ENCODE data around the gene OGFR.
"Not testable (repeated sequence)": the region's sequence is repeated elsewhere in the genome, so short reads cannot be mapped to it uniquely, and the experiment has no call there.

Gene OGFR

DNA sequence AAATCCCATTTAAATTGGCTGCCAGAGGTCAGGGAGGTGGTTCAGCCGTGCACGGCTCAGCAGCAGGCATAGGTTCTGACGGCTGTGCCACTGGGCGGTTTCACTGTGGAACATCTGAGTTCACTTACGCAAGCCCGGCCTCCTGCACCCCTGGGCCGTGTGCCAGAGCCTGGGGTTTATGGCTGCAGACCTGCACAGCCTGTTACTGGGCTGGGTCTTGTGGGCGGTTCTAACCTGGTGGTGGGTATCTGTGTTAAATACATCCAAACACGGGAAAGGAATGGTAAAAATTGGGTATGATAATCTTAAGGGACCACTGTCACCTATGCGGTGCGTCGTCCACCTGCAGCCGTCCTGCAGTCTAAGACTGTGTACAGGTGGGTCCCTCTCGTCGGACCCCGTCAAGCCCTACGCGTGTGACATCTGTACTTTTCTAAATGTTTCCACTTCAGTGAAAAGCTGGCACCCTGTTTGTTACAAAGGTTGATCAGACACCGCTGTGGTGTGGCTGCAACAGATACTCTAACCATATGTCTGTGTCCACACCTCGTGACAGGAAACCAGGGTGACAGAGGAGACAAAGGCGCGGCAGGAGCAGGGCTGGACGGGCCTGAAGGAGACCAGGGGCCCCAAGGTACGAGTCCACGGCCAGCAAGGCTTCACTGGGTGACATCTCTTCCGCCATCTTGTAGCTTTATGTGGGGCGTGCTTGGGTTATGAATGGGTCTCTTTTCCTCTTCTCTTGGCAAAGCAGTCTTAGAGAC, 33.7 kb downstream of the OGFR start:
- DNase-seq (ENCODE audit: low read depth in 2 of 2): no peak

DNA sequence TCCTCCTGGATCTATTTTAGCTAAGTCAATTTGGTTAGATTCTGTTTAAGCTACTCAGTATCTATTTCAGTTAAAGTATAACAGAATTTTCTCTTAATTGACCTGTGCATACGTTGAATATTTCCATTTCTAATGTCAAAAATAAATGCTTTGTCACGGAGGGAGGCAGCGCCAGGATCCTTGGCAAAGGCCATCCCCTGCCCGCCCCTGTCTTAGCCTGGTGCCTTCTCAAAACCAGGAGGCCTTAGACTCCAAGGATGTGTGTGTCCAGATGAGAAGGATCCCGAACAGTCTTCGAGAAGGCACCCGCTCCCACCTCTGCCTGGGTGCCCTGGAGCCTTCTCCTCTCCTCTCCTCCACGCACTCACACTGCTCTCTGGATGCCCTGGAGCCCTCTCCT, 34.6 kb downstream of the OGFR start:
- no peak for DNase-seq (ENCODE audit: low read depth in 2 of 2)

DNA sequence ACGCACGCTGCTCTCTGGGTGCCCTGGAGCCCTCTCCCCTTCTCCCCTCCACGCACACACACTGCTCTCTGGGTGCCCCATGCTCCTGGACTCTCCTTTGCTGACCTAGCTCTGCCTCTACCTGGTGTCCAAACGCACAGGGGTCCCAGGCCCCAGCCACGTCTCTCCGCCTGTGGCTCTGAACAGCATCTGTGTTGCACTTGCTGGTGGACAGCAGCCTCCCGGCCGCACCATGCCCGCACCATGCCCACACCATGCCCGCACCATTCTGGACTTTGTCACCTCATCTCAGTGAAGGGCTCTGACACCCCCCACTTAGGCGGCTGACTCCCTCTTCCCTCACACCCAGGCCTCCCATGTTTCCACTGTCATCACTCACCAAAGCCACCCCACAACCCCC, 35.2 kb downstream of the OGFR start:
- DNase-seq (ENCODE audit: low read depth in 2 of 2): no peak

DNA sequence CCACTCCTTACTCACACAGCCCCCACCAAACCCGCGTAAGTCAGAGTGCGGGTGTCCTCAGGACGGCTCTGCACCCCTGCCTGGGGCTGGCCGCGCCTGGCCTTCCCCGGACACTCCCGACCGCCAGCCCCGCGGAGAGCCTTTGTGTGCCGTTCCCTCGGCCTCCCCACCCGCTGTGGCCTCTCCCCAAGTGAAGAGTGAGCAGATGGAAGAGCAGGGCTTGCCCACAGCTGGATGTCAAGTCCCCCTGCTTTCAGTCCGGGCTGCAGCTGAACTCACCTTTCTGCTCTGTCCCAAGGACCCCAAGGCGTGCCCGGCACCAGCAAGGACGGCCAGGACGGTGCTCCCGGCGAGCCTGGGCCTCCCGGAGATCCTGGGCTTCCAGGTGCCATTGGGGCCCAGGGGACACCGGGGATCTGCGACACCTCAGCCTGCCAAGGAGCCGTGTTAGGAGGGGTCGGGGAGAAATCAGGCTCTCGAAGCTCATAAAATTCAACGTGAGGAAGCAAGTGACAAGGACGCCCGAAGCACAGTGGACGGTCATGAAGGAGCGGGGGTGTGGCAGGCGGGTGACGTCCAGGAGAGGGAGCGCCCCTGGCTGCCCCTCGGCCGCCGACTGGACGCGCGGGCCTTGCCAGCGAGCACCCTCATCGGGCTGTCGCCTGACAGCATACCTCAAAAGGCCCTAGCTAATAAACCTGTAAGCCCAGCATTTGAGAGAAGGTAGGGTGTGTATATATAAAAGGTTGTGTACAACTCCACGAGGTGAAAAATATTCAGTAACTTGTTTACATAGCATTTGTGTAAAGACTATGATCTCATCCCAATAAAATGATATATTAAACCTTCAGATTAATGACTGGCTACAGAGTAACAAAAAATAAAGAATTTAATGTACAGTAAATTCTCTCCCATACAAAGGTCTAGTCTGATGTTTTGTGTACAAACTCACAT, 35.9 kb downstream of the OGFR start:
- DNase-seq (ENCODE audit: low read depth in 2 of 2): no peak

DNA sequence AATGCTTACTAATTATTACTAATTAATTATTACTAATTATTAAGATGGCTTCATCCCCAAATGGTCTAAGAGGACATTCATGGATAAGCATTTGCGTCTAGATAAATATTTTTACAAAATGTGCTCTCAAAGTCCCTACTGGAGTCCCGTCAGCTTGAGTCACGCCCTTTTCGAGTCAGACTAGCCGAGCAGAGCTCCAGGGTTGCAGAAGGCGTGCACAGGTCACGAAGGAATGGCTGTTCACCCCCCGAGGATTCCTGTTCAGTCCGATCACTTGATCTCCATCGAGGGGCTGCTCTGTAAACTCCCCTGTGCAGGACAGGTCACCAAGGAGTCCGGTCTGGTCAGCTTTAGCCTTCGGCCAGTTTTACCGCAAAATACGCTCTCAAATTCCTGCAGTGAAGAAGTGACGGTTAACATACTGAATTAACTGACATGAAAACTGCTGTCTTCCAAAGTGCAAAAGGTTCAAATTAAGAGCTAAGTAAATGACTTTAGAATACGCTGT, 37.1 kb downstream of the OGFR start:
- no peak for DNase-seq (ENCODE audit: low read depth in 2 of 2)

DNA sequence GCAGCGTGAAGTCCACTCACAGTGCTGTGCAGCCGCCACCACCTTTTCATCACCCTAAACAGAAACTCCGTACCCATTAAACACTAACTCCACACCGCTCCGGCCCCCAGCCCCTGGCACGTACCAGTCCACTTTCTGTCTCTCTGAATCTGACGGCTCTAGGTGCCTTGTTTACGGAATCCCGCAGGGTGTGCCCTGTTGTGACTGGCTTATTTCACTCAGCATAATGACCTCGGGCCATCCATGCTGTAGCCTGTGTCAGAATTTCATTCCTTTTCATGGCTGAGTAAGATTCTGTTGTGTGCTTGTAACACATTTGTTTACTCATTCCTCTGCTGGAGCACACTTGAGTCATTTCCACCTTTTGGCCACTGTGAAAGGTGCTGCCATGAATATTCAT, 39.0 kb downstream of the OGFR start:
- no peak for DNase-seq (ENCODE audit: low read depth in 2 of 2)

DNA sequence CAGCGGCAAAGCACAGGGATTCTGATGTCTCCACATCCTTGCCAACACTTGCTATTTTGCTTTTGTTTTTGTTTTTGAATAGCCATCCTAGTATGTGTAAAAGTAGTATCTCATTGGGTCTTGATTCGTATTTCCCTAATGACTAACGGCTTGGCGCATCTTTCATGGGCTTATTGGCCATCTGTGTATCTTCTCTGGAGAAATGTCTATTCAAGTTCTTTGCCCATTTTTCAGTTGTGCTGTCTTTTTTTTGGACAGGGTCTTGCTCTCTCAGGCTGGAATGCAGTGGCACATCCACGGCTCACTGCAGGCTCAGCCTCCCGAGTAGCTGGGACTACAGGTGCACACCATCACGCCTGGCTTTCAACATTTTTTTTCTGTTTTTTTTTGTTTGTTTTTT, 39.5 kb downstream of the OGFR start:
- no peak for DNase-seq (ENCODE audit: low read depth in 2 of 2)

DNA sequence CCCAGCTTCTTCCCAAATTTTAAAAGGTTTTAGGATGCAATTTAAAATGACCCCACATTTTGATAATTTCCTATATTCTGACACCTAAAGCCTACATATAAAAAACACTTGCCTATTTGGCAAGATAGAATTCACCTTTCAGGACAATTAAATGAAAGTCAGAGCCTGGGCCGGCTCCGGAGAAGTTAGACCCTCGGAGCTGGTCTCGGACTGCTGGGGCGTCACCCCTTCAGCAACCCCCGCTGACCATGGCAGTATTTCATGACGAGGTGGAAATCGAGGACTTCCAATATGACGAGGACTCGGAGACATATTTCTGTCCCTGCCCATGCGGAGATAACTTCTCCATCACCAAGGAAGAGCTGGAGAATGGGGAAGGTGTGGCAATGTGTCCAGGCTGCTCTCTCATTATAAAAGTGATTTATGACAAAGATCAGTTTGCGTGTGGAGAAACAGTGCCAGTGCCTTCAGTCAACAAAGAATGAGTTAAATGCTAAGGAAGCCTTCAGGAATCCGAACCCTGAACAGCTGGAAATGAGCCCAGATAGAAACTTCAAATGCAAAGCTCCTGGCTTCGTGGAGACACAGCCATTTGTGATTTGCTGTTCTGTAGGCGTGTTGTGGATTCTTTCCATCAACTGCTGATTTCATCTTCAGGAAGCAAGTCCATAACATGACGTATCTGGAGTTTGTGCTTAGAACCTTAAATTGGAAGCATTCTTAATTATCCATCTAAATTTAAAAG, 41.0 kb downstream of the OGFR start:
- DNase-seq (ENCODE audit: low read depth in 2 of 2): no peak

DNA sequence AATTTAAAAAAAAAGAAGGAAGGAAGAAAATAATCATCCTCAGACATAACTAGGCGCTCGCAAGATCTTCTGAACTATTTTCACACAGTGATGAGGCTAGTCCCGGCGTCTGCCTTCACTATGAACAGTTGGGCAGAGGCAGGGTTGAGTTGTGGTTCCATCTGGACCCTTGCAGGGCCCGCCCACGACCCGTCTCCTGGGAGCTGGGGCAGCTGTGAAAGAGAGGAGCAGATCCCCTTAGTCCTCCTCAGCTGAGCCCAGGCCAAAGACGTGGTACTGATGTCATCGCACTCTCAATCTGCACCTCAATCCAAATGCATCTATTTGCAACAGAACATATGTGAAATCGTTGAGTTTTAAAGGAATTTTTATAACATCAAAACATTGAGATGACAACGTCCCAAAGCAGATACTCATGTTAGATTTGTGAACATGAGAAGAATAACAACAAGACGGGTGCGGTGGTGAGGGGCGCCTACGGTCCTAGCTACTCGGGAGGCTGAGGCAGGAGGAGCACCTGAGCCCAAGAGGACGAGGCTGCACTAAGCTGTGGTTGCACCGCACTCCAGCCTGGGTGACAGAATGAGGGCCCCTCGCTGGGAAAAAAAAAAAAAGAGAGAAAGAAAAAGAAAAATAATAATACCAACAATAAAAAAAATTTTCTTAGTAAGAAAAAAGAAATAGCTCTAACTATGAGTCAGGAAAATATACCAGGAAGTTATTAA, 41.7 kb downstream of the OGFR start:
- no peak for DNase-seq (ENCODE audit: low read depth in 2 of 2)

DNA sequence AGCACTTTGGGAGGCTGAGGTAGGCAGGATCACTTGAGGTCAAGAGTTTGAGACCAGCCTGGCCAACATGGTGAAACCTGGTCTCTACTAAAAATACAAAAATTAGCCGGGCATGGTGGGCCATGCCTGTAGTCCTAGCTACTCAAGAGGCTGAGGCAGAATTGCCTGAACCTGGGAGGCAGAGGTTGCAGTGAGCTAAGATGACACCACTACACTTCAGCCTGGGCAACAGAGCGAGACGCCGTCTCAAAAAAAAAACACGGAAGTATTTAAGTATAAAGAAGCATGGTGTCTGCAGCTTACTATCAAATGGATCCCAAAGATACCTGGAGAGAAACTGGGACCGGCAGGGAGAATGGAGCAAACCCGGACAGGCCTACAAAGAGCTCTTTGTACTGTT, 44.3 kb downstream of the OGFR start:
- DNase-seq (ENCODE audit: low read depth in 2 of 2): not testable (repeated sequence)

DNA sequence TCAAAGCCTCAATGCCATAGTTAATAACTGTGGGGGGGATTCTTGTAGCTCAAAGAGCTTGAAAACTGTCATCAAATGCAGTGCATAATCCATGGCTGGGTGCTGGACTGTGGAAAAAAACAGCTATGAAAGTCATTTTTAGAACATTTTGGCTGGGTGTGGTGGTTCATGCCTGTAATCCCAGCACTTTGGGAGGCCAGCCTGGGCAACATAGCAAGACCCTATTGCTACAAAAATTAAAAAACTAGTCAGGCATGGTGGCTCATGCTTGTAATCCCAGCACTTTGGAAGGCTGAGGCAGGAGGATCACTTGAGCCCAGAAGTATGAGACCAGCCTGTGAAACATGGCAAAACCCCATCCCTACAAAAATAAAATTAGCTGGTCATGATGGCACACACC, 44.8 kb downstream of the OGFR start:
- no peak for DNase-seq (ENCODE audit: low read depth in 2 of 2)

DNA sequence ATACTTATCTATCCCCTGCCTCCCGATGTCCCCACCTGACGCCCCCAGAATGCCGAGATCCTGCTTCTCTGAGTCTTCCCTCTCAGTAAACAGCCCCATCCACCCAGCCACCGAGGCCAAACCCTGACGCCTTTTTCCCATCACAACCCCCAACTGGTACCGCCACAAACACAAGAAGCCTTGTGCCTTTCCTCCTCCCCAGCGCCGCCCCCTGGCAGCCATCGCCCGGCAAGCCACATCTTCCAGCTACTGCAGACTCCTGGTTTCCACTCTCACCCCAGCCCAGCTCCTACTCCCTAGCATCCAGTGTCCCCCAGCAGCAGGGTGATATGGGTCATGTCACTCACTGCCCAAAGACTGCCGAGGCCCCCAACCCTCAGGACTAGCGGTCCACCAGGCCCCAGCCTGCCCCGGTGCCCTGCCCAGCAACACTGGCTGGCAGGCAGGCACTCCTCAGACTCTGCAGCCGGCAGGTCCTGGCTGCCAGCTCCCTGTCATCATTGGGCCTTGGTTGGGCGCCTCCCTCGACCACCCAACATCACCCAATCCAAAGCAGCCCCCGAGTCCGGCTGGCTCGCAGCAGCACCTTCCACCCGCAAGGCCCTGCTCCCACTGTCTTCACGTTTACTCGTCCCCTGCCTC, 45.8 kb downstream of the OGFR start:
- no peak for DNase-seq (ENCODE audit: low read depth in 2 of 2)

DNA sequence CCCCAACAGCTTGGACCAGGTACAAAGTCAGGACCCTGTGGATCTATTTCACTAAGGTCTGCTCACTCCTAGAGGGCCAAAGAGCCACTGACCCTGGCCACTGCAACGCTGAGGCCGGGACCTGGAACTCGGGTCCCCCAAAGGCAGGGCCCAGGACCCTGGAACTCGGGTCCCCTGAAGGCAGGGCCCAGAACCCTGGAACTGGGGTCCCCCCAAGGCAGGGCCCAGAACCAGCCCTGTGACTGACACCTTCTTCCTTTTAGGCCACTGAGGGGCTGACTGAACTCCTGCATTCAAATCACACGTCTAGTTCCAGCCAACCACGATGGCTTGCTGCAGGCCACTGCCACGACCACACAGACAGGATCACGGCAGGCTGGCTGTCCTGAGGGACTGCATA, 47.6 kb downstream of the OGFR start:
- no peak for DNase-seq (ENCODE audit: low read depth in 2 of 2)

DNA sequence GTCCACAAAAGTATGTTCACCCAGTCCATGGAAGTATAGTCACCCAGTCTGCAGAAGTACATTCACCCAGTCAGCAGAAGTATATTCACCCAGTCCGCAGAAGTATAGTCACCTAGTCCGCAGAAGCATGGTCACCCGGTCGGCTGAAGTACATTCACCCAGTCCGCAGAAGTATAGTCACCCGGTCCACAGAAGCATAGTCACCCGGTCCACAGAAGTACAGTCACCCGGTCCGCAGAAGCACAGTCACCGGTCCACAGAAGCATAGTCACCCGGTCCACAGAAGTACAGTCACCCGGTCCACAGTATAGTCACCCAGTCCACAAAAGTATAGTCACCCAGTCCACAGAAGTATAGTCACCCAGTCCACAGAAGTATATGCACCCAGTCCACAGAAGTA, 48.2 kb downstream of the OGFR start:
- DNase-seq (ENCODE audit: low read depth in 2 of 2): no peak

DNA sequence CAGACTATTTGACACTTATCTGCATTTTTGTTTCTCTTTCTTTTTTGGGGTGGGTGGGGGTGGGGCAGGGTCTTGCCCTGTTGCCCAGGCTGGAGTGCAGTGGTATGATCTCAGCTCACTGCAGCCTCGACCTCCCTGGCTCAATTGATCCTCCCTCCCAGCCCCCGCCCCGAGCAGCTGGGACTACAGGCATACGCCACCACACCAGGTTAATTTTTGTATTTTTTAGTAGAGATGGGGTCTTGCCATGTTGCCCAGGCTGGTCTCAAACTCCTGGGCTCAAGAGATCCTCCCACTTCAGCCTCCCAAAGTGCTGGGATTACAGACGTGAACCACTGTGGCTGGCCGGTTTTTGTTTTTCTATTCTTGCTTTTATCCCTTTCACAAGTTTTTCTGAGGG, 48.7 kb downstream of the OGFR start:
- not testable (repeated sequence) for DNase-seq (ENCODE audit: low read depth in 2 of 2)

DNA sequence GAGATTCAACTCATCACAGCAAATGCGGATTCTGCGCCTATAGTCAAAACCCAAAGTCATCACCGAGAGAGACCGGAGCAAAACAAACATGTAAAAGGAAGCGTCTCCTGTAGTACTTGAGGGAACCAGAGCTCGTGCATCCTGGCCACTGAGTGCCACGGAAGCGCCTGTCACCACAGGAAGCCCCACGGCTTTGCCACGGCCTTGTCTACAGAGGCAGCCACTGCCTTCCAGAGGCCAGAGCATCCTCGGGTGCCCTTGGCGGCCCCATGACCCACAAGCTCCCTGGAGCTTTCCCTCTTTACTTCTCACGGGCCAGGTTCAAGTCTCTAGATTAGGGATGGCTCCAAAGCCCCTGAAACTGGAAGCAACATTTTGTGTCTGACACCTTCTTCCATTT, 49.5 kb downstream of the OGFR start:
- no peak for DNase-seq (ENCODE audit: low read depth in 2 of 2)

DNA sequence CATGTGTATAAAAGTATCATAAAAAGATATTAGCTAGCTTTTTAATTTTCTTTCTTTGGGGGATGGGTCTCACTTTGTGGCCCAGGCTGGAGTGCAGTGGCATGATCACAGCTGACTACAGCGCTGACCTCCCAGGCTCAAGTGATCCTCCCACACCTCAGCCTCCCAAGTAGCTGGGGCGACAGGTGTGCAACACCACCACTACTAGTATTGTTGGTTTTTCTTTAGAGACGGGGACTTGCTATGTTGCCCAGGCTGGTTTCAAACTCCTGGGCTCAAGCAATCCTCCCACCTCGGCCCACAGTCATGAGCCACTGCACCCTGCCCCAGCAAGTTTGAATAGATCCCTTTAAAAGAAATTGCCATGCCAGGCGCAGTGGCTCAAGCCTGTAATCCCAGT, 50.5 kb downstream of the OGFR start:
- DNase-seq (ENCODE audit: low read depth in 2 of 2): no peak

DNA sequence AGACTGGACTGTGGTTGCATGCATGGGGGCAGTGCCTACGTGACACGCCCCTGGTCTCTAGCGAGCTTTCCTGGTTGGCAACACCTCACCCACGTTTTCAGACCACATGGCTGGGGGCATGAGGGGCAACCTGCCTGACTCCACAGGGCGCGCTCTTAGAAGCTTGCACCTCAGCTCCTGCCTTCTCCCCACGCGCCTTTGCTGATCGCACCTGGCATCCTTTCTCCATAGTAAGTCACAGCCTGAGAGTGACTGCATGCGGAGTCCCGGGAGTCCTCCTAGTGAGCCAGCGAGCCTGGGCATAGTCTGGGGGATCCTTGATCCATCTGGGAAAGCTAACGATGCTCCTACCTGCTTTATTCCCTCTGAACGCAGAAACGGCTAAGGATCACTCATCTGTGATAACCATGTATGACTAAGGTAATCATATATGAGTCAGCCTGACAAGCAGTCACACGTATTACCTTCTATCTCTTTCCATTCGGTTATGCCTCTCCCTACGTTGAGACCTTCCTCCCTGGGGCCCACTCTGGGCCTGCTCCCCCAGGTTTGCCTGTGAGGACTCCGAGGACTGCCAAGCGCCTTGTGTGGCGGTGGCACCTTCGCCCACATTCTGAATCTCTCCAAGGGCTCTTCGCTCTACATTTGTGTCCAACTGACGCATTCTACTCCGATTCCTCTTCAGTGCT, 52.4 kb downstream of the OGFR start:
- DNase-seq (ENCODE audit: low read depth in 2 of 2): no peak

DNA sequence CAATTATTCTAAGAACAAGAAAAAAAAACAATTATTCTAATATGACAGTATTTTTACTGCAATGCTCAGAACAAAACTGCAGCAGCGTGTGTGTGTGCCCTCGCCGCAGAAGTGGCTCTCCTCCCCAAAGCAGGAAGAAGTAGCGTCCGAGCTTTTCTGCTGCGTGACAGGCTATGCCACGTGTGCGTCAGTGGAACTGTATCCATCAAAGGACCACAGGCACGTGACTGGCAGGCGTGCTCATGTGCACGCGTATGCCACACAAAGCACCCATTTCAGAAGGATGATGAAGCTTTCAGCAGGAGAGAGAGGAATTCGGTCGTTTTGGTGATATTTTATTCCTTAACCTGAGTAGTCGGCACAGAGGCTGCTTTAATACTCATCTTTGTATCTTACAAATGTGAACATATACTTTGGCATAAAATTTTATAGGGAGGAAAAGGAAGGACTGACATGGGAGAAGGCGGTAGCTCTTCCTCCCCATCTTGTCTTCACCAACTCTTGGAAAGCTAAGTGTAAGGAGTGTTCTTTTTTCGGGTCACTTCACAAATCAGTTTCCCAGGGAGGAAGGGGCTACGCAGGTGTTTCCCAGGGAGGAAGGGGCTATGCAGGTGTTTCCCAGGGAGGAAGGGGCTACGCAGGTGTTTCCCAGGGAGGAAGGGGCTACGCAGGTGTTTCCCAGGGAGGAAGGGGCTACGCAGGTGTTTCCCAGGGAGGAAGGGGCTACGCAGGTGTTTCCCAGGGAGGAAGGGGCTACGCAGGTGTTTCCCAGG, 53.6 kb downstream of the OGFR start:
- DNase-seq (ENCODE audit: low read depth in 2 of 2): no peak

DNA sequence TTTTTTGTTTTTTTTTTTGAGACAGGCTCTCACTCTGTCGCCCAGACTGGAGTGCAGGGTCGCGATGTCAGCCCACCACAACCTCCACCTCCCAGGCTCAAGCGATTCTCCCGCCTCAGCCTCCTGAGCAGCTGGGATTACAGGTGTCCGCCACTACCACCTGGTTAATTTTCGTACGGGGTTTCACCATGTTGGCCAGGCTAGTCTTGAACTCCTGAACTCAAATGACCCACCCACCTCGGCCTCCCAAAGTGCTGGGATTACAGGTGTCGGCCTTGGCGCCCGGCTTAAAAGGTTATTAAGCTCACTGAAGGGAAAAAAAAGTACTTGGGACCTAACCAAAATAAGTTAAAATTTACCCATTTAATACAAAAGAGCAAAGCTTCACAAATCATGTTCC, 55.1 kb downstream of the OGFR start:
- DNase-seq (ENCODE audit: low read depth in 2 of 2): no peak

All from stimulated activated CD4-positive, alpha-beta T cell treated with anti-CD3 and anti-CD28 coated beads, Interleukin-1b, Interleukin-23, amount 100 ng/mL, for 4 hours (primary cell).